H1 (cell line): ENCODE data around the gene SNORC.

Source experiments
- CEBPB ChIP-seq: IDR thresholded peaks from 2 replicates; pipeline ENCODE4 v1.6.1; 2012; ENCODE audit warnings: low read depth, low read length
- CHD2 ChIP-seq: IDR thresholded peaks from 2 replicates; pipeline ENCODE4 v1.6.1; 2012; ENCODE audit warnings: low read length, improper control_type of control experiment
- CTCF ChIP-seq, 3 experiments: IDR thresholded peaks; 1 replicate in 2 of 3; 2 replicates in 1 of 3; pipeline versions ENCODE4 v1.5.1 to v1.6.1; 2011; ENCODE audit warnings: low read length in 3 of 3, mild to moderate bottlenecking in 3 of 3, inconsistent platforms in 2 of 3, low read depth in 1 of 3, moderate library complexity in 1 of 3; ENCODE audit not compliant: insufficient read depth in 1 of 3; ENCODE audit errors: control extremely low read depth in 1 of 3
- EZH2 ChIP-seq: fragments of 200-600 bp; sonication (generic); IDR thresholded peaks from 2 replicates; pipeline ENCODE4 v1.7.1; 2012; ENCODE audit warnings: low read depth, mild to moderate bottlenecking, moderate library complexity, low read length, inconsistent platforms; ENCODE audit not compliant: severe bottlenecking
- TCF12 ChIP-seq: IDR thresholded peaks from 2 replicates; pipeline ENCODE4 v1.6.1; 2011; ENCODE audit warnings: low read depth, mild to moderate bottlenecking, low read length

- TF ChIP-seq EZH2: no peak
- TF ChIP-seq CTCF (IDR thresholded peaks at IDR 0.05; ENCODE audit: control extremely low read depth in 1 of 3, insufficient read depth in 1 of 3, low read depth in 1 of 3, low read length in 3 of 3): no peak
- TF ChIP-seq CEBPB: no peak
- TF ChIP-seq TCF12: no peak
- TF ChIP-seq CHD2: no peak
Observed at GRCh38 chr2:232890536-232890895, 20.5 kb downstream of the SNORC start.
